Osteocyte (in vitro differentiated cells): Measurements from ENCODE around the gene TSG101. TPM values are rescaled to one million over a fixed set of nuclear protein-coding genes. Genes with fewer than 3 reads are reported as not detected.

ENCODE experiments used
- DNase-seq: peaks from one replicate; pipeline ENCODE4 v3.0.0; 2021; ENCODE audit warnings: mixed read lengths; ENCODE audit not compliant: unreplicated experiment; ENCODE audit errors: extremely low spot score
- H3K27ac Mint-ChIP-seq: one replicate; pipeline ENCODE4 v1.8.0; 2021; ENCODE audit warnings: mild to moderate bottlenecking, mixed read lengths; ENCODE audit not compliant: unreplicated experiment
- H3K27me3 Mint-ChIP-seq: one replicate; pipeline ENCODE4 v1.8.0; 2021; ENCODE audit warnings: mixed read lengths; ENCODE audit not compliant: unreplicated experiment
- H3K36me3 Mint-ChIP-seq: one replicate; pipeline ENCODE4 v1.8.0; 2021; ENCODE audit warnings: mixed read lengths; ENCODE audit not compliant: unreplicated experiment
- H3K4me1 Mint-ChIP-seq: one replicate; pipeline ENCODE4 v1.8.0; 2021; ENCODE audit warnings: mixed read lengths; ENCODE audit not compliant: unreplicated experiment
- H3K4me3 Mint-ChIP-seq: one replicate; pipeline ENCODE4 v1.8.0; 2021; ENCODE audit warnings: mild to moderate bottlenecking, moderate library complexity, mixed read lengths; ENCODE audit not compliant: unreplicated experiment
- H3K9me3 Mint-ChIP-seq: one replicate; pipeline ENCODE4 v1.8.0; 2021; ENCODE audit warnings: mixed read lengths; ENCODE audit not compliant: unreplicated experiment
- long read RNA-seq: library from polyadenylated mRNA; unstranded; transcript quantifications from one replicate; pipeline ENCODE4 v2.0.0, GENCODE V29; 2021
- total RNA-seq: library from RNA; stranded (reverse); gene quantifications from 2 replicates; pipeline ENCODE4 v1.2.1, GENCODE V29; 2021
- TF ChIP-seq, protein P1 (sequence below): fragments of 200-600 bp; sonication (generic); IDR thresholded peaks from 2 replicates; pipeline ENCODE4 v1.5.0; 2021; ENCODE audit warnings: antibody characterized with exemption, mild to moderate bottlenecking, moderate library complexity

TSG101 gene, protein sequence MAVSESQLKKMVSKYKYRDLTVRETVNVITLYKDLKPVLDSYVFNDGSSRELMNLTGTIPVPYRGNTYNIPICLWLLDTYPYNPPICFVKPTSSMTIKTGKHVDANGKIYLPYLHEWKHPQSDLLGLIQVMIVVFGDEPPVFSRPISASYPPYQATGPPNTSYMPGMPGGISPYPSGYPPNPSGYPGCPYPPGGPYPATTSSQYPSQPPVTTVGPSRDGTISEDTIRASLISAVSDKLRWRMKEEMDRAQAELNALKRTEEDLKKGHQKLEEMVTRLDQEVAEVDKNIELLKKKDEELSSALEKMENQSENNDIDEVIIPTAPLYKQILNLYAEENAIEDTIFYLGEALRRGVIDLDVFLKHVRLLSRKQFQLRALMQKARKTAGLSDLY
- 77.7 and 81.4 TPM in 2 replicates for total RNA-seq
- long read RNA-seq, transcript TSG101-201 (10 exons, 1,824 nt): major isoform, 522 of 579 reads
- long read RNA-seq, partial matches to known transcripts: 17 of 579 reads
- long read RNA-seq, other reads (novel, unspliced or antisense): 38 of 579 reads

DNA sequence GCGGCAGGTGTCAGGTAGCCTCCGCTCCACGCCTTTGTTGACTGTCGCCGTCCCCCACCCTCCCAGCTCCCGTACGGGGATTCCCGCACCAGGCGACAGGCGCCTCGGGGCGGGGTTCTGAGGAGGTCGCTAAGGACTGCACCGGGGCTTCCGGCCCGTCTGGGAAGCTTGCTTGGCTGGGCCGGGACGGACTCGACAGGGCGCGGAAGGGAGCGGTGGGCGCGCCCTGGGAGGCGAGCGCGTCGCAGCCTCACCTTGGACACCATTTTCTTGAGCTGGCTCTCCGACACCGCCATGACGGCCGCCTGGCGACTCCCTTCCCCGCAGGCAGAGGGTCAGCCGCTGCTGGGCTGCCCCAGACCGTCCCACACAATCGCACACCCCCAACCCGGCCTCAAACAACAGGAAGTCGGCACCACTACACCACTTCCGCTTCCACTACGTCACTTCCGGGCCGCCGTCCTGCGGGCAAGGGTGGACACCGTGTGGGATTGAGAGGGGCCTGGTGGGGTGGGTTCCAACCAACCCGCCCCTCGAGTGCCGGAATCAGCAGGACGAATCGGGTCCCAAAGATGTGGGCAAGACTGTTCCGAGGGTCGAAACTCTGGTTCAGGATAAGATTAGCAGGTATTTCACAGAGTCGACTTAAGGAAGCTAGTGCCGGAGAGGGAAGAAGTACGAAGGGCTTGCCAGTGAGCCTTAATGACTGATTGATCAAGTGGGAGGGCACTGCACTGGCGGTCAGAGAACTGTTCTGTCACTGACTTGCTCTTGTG, at the start of gene TSG101:
Gene TSG101 (minus strand): TSS at position 422 of the 776 bp plus-strand sequence. CDS start 126 bp downstream, at position 296.
- peak; percentile 97 for DNase-seq
- Mint-ChIP-seq H3K27me3 (no peaks in the 10 kb centered on the region), H3K4me1 (peaks cover 32% of the 10 kb centered on the region), H3K36me3 (peaks cover 14% of the 10 kb centered on the region), H3K4me3 (peak within 1 kb of the TSS; percentile 99), H3K27ac (peak within 1 kb of the TSS; percentile 100), H3K9me3 (no peaks in the 10 kb centered on the region)
- TF ChIP-seq, protein P1, sequence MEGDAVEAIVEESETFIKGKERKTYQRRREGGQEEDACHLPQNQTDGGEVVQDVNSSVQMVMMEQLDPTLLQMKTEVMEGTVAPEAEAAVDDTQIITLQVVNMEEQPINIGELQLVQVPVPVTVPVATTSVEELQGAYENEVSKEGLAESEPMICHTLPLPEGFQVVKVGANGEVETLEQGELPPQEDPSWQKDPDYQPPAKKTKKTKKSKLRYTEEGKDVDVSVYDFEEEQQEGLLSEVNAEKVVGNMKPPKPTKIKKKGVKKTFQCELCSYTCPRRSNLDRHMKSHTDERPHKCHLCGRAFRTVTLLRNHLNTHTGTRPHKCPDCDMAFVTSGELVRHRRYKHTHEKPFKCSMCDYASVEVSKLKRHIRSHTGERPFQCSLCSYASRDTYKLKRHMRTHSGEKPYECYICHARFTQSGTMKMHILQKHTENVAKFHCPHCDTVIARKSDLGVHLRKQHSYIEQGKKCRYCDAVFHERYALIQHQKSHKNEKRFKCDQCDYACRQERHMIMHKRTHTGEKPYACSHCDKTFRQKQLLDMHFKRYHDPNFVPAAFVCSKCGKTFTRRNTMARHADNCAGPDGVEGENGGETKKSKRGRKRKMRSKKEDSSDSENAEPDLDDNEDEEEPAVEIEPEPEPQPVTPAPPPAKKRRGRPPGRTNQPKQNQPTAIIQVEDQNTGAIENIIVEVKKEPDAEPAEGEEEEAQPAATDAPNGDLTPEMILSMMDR: no peak

DNA sequence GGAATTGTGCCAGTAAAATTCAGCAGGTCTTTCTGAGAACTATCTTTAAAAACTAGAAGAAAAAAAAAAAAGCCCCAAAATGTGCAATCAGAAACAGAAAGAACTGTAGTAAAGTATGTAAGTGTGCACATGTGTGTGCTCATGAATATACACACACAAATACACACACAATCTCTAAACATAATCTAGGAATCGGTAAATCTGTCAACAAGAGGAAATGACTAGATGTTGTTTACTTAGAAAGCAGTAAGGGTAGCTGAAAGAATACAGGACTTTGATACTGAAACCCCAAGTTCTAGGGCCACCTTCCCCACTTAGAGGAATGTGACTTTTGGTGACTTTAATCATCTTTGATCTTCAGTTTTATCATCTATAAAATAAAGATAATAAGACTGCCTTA, 48.6 kb upstream of the TSG101 start:
- TF ChIP-seq, protein P1: no peak
- Mint-ChIP-seq H3K4me3 (no peak overlapping the region), H3K27me3 (no peaks in the 10 kb centered on the region), H3K27ac (no peak overlapping the region), H3K36me3 (peaks cover 26% of the 10 kb centered on the region), H3K4me1 (no peaks in the 10 kb centered on the region), H3K9me3 (no peaks in the 10 kb centered on the region)
- no peak for DNase-seq

- H3K27ac Mint-ChIP-seq: no peak overlapping the region
- no peak for DNase-seq
- TF ChIP-seq, protein P1: no peak
- peaks cover 18% of the 10 kb centered on the region for H3K4me1 Mint-ChIP-seq
- H3K4me3 Mint-ChIP-seq: no peak overlapping the region
- peaks cover 16% of the 10 kb centered on the region for H3K36me3 Mint-ChIP-seq
- H3K27me3 Mint-ChIP-seq: no peaks in the 10 kb centered on the region
- H3K9me3 Mint-ChIP-seq: no peaks in the 10 kb centered on the region
These were observed 40.3 kb upstream of the TSG101 start for GRCh38 chr11:18567081-18567480.

DNA sequence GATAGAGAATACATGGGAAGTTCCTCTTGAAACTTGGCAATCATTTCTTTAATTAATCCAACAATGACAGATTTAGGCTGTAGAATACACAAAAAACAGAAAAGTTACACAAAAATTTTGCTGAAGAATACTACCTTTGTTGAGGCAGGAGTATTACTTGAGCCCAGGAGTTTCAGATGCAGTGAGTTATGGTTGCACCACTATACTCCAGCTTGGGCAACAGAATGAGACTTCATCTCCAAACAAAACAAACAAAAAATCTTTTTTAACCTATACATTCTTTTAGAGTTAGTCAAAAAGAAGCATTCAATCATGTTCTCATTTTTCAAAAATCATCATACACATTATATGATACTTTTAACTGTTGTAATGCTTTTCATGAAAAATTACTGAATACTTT, 39.7 kb upstream of the TSG101 start:
- no peak overlapping the region for H3K4me3 Mint-ChIP-seq

More for the DNA sequence above, 39.7 kb upstream of the TSG101 start:
- Mint-ChIP-seq H3K27ac (no peak overlapping the region), H3K4me1 (peaks cover 18% of the 10 kb centered on the region), H3K27me3 (no peaks in the 10 kb centered on the region), H3K36me3 (peaks cover 14% of the 10 kb centered on the region), H3K9me3 (no peaks in the 10 kb centered on the region)
- TF ChIP-seq, protein P1: no peak
- no peak for DNase-seq
